ENCODE results near the gene ERBB3.

The ERBB3 gene

DNA sequence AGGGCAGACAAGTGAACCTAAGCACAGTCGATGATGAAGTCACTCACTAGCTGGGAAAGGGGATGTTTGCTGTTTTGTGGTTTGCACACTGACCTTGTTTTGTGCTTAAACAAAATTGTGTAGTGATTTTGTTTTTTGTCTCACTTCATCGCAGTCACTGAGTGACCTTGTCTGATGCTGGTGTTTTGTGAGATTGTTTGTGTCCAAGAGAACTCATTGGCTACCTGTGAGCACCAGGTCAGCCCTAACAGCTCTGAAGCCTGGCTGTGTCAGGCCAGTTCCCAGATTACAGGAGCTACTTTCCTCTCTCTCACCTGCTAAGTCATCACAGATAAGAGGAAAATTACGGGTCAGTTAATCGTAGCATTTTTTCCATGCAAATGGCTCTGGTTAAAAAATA is 44.2 kb downstream of the ERBB3 start:
- no peak for TF ChIP-seq CTCF (IDR thresholded peaks at IDR 0.05)
- Mint-ChIP-seq H3K27me3 (ENCODE audit: low read depth, poor library complexity) (peaks cover 3% of the 10 kb centered on the region), H3K36me3 (ENCODE audit: low read depth) (peaks cover 13% of the 10 kb centered on the region), H3K4me1 (peaks cover 64% of the 10 kb centered on the region), H3K9me3 (no peaks in the 10 kb centered on the region), H3K27ac (no peak overlapping the region), H3K4me3 (no peak overlapping the region)
- no peak for DNase-seq

DNA sequence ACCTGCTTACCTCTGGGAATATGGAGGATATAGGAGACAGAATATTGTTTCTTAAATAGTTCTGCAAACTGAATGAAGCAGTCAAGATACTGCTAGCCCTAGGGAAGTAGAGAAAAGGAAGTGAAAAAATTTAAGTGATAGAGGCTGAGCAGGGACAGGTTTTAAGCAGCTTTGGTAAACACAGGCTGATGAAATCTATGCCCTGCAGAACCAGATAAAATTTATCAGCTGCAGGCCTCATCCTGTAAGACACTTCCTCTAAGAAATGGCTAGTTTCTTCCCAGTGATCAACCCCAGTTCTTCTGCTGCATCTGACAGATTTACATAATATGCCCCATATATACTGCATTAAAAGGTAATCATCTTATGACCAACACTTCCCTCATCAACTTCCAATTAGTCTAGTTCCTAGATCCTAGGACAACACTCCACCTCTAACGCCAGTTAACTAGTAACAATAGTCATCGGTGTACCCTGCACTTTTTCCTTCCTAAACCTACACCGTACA is 46.8 kb downstream of the ERBB3 start:
- H3K9me3 Mint-ChIP-seq, result no peaks in the 10 kb centered on the region
- H3K4me1 Mint-ChIP-seq, result peaks cover 56% of the 10 kb centered on the region
- peak overlapping the region; percentile 92 for H3K4me3 Mint-ChIP-seq
- peaks cover 3% of the 10 kb centered on the region for H3K27me3 Mint-ChIP-seq (ENCODE audit: low read depth, poor library complexity)
- DNase-seq, result no peak
- no peak overlapping the region for H3K27ac Mint-ChIP-seq
- peaks cover 16% of the 10 kb centered on the region for H3K36me3 Mint-ChIP-seq (ENCODE audit: low read depth)
- no peak for TF ChIP-seq CTCF (IDR thresholded peaks at IDR 0.05)

DNA sequence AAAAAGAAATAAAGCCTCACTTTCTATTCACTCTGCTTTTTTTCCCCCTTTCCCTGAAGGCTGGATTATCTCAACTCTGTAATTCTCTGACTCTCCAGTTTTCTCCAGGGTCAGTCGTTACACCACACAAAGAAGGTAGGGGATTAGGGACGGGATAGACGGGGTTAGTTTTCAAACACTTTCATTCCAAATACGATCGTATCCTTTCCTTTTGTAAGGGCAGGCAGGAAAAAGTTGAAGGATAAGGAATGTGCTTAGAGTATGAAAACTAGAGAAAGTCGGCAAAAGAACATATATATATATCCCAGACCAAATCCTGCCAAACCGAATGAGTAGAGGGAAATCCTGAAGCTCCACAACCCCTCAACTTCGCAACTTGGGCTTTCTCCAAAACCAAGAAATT is 47.5 kb downstream of the ERBB3 start:
- no peak for DNase-seq
- Mint-ChIP-seq H3K27me3 (ENCODE audit: low read depth, poor library complexity) (peaks cover 3% of the 10 kb centered on the region), H3K27ac (peak overlapping the region; percentile 80), H3K9me3 (no peaks in the 10 kb centered on the region), H3K4me1 (peaks cover 49% of the 10 kb centered on the region), H3K4me3 (peak overlapping the region; percentile 92), H3K36me3 (ENCODE audit: low read depth) (peaks cover 23% of the 10 kb centered on the region)
- TF ChIP-seq CTCF (IDR thresholded peaks at IDR 0.05), result no peak

GRCh38 chr12:56127888-56128669 is 48.1 kb downstream of the ERBB3 start, which contains the start of gene ESYT1:
Gene ESYT1, plus strand, starts transcription at chr12:56128267. Its CDS starts 53 bp downstream, at chr12:56128320.
- no peak for TF ChIP-seq CTCF (IDR thresholded peaks at IDR 0.05)
- Mint-ChIP-seq H3K4me3 (peak within 1 kb of the TSS; percentile 92), H3K36me3 (ENCODE audit: low read depth) (peaks cover 27% of the 10 kb centered on the region), H3K27me3 (ENCODE audit: low read depth, poor library complexity) (peaks cover 3% of the 10 kb centered on the region), H3K27ac (peak within 1 kb of the TSS; percentile 98), H3K9me3 (no peaks in the 10 kb centered on the region), H3K4me1 (peaks cover 44% of the 10 kb centered on the region)
- DNase-seq, result peak; percentile 95

DNA sequence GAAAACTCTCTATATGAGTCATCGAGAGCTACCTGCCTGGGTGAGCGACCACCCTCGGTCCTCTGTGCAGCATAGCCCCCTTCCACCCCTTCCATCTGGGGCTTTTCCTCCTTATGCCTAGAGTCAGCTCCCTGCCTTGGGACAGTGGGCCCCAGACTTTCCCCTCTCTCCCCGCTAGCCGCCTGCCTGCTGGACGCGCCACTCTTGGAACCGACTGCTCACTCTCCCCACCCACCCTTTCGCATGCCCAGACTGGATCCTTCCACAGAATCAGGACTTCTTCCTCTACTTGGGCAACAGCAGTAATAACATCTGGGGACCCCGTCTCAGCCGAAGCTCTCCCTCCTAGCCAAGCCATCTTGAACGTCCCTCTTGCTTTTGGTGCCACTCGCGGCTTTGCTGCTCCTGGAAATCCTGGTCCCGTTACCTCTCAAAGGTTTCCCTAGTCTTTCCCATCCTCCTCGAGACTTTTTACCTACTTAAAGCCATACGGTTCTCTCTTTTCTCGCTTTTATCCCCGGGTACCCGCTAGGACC is 48.8 kb downstream of the ERBB3 start:
- DNase-seq, result peak; percentile 41
- Mint-ChIP-seq H3K4me3 (peak overlapping the region; percentile 92), H3K4me1 (peaks cover 44% of the 10 kb centered on the region), H3K27me3 (ENCODE audit: low read depth, poor library complexity) (peaks cover 3% of the 10 kb centered on the region), H3K9me3 (no peaks in the 10 kb centered on the region), H3K27ac (peak overlapping the region; percentile 98), H3K36me3 (ENCODE audit: low read depth) (peaks cover 34% of the 10 kb centered on the region)
- TF ChIP-seq CTCF (IDR thresholded peaks at IDR 0.05), result no peak

Measured in nephron progenitor cell (in vitro differentiated cells).